GM12891 (cell line): Measurements from ENCODE around the gene HS1BP3.

Experiments used
- DNase-seq: peaks from one replicate; pipeline ENCODE4 v3.0.0; 2011; ENCODE audit warnings: low spot score; ENCODE audit not compliant: insufficient read length
- FAIRE-seq: peaks from 2 replicates; lab custom pipeline; 2011; peaks lifted over from hg19 to GRCh38; lab: Jason Lieb, UNC
- PAX5 ChIP-seq: IDR thresholded peaks from 2 replicates; pipeline ENCODE4 v1.6.1; 2011; ENCODE audit warnings: low read length, moderate library complexity, mild to moderate bottlenecking; ENCODE audit not compliant: insufficient read depth, severe bottlenecking
- POLR2A ChIP-seq: IDR thresholded peaks from 2 replicates; pipeline ENCODE4 v1.6.1; 2011; ENCODE audit warnings: low read depth, low read length, control low read depth
- POLR2AphosphoS5 ChIP-seq: IDR thresholded peaks from 2 replicates; pipeline ENCODE4 v1.6.1; 2011; ENCODE audit warnings: low read depth, low read length, control low read depth
- POU2F2 ChIP-seq: IDR thresholded peaks from 2 replicates; pipeline ENCODE4 v1.6.1; 2011; ENCODE audit warnings: low read depth, mild to moderate bottlenecking, control low read depth, low read length, moderate library complexity
- SPI1 ChIP-seq: IDR thresholded peaks from 2 replicates; pipeline ENCODE4 v1.6.1; 2011; ENCODE audit warnings: low read depth, low read length, control low read depth
- TAF1 ChIP-seq: IDR thresholded peaks from 2 replicates; pipeline ENCODE4 v1.6.1; 2011; ENCODE audit warnings: low read depth, low read length, control low read depth

HS1BP3 gene

DNA sequence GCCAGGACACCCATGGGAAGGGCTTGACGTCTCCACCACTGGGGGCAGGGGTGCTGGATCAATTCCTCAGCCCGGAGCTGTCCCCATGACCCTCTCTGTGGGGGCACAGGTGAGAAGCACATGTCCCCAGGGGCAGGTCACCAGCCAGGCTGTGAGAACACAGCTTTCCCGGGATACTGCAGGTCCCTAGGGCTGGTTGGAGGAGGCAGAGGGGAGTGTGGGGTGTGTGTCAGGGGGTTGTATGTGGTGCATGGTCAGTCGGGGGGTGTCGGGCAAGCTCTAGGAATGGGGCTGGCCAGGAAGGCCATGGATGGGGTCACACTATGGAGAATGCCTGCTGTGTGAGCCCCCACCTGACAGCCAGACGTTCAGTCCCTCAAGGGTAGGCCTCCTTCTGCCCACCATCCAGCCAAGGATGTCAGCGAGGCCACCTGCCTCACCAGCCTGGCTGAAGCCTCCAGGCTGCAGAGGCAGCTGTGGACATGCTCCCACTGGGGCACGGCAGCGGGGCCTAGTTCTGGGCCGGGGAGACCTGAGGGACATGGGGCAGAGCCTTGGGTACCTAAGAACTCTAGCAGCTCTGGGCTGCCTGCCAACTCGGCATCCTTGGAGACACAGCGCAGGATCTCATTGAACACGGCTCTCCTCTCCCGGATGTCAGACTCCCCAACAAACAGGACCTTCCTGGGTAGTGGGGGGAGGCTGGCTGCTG lies 10.3 kb downstream of the HS1BP3 start:
- no peak for FAIRE-seq
- TF ChIP-seq POLR2AphosphoS5 (no peak), TAF1 (no peak), PAX5 (no peak)
- DNase-seq: no peak

DNA sequence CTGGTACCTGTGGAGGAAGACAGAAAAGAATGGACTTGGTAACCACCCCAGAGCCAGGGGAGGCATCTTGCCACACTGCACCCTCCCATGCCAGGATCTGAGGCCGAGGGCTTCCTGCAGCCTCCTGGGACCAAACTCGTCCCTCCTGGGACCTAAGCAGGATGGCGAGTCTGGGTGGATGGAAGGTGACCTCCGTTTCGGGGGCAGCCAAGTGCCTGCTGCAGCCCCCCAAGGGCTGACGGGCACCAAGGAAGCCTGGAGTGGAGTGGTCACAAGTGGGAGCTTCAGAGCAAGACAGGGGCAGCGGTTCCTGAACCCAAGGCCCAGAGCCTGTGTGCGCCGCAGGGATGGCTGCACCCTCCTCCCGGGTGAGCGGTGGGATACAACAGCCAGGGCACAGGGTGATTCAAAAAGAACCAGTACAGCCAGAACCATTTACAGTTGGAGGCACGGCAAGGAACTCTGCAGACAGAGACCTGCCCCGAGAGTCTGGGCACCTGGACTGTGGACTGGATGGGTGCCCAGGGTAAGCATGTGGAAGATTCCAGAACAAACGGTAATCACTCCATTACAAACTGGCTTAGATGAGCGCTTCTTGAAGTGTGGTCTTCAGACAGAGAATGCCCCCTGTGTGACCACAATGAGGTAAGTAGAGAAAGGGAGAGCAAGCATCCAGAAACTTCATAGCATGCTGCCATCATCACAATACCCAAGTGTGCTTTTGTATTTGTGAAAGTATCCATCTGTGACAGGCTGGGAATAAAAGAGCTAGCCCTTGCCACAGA lies 12.1 kb downstream of the HS1BP3 start:
- FAIRE-seq: no peak
- TF ChIP-seq PAX5 (no peak), POLR2A (no peak), POLR2AphosphoS5 (no peak), SPI1 (no peak), POU2F2 (no peak), TAF1 (no peak)
- DNase-seq: no peak

DNA sequence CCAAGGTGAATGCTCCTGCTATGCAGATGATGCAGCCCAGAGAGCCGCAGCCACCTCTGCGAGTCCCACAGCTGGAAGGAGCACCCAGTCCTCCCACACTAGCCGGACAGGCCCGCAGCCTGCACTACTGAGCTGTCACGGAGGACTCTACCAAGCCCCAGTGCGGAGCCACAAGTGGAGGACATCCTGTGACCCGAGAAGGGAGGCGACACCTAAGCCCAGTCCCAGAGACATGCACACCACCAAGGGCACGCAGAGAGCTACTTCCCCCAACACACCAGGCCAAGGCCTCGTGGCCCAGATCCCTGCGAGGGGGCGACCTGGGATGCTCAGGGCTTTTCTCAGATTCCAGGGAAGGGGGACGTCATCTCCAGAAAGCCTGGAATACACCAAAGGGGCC lies 12.9 kb downstream of the HS1BP3 start:
- no peak for FAIRE-seq
- TF ChIP-seq POU2F2 (no peak), PAX5 (no peak), POLR2AphosphoS5 (no peak), POLR2A (no peak), SPI1 (no peak), TAF1 (no peak)
- no peak for DNase-seq

DNA sequence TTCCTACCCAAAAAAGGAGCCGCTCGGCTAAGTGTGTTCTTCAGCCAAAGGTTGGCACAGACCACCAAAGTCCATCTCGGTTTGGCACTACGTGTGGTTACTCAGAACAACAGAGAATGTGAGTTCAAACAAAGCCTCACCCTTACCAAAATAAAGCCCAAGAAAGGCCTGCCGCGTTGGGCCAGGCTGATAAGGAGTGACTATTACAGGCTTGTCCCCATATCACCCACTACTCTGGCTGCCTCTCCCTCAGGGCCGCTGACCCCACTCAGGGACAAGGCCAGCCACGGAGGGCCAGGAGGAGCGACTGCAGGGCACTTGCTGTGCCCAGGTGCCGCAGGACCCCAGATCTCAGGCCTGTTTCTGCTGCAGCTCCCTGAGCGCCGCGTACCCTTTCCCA lies 13.8 kb downstream of the HS1BP3 start:
- no peak for TF ChIP-seq PAX5
- TF ChIP-seq SPI1: no peak
- TF ChIP-seq POLR2AphosphoS5: no peak
- TF ChIP-seq POU2F2: no peak
- TF ChIP-seq TAF1: no peak
- TF ChIP-seq POLR2A: no peak
- no peak for DNase-seq
- no peak for FAIRE-seq

DNA sequence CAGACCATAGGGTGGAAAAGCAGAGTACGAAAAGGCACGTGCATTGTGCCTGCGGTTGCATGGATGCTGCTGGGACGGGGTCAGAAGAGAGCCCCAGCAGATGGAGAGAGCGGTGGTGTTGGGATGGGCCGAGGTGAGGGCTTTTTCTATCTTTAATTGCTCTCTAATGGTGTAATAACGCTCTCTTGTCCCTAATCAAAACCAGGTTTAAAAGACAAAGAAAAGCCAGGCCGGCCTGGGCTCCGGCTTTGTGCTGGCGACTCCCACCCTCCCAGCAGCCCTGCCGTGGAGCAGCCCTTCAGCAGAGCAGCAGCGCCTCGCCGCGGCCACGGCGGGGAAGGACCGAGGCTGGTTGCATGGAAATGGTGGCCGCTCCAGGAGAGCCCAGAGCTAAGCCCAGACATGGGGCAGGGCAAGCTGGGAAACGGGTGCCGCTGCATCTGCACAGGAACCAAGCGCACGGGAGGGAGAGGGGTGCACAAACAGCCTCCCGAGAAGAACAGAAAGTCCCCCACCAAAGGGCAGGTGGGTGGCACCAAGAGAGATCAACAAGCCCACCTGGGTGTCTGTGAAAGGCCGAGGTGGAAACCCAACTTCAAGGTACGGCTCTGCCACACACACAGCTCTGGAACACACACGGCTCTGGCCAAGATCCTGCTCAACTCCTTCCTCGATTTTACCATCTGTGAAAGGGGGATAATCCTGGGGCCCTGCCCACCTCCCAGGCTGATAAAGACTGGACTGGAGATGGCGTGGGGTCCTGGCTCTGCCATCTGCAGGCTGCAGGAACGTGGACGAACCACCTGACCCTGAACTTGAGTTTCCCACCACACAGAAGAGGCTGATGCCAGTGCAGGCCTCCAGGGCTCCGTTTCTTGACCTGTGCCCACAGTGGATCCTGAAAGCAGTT lies 15.0 kb downstream of the HS1BP3 start:
- DNase-seq (peak; percentile 87), FAIRE-seq (peak; percentile 96)

DNA sequence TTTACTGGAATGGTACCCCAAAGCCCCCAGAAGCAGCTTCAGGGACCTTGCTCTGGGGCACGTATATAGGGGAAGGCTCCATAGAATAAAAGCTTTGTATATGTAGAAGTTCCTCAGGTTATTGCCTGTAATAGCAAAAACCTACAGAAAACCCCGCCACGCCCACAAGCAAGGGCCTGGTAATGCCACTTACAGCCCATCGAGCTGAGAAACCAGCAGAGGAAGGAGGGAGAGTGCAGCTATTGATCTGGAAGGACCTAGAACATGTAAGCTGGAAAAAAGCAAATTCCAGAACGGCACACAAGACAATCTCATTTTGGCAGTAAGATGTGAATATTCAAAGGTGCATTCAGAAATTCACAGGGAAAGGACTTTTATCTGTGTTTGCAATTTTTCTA lies 15.8 kb downstream of the HS1BP3 start:
- TF ChIP-seq POLR2A: no peak
- no peak for TF ChIP-seq PAX5
- no peak for TF ChIP-seq POU2F2
- no peak for TF ChIP-seq SPI1
- no peak for TF ChIP-seq POLR2AphosphoS5
- no peak for TF ChIP-seq TAF1
- DNase-seq (no peak), FAIRE-seq (no peak)

More for the DNA sequence above, 15.0 kb downstream of the HS1BP3 start:
- TF ChIP-seq SPI1: no peak
- no peak for TF ChIP-seq TAF1
- no peak for TF ChIP-seq POU2F2
- no peak for TF ChIP-seq POLR2AphosphoS5
- no peak for TF ChIP-seq POLR2A
- TF ChIP-seq PAX5: no peak

DNA sequence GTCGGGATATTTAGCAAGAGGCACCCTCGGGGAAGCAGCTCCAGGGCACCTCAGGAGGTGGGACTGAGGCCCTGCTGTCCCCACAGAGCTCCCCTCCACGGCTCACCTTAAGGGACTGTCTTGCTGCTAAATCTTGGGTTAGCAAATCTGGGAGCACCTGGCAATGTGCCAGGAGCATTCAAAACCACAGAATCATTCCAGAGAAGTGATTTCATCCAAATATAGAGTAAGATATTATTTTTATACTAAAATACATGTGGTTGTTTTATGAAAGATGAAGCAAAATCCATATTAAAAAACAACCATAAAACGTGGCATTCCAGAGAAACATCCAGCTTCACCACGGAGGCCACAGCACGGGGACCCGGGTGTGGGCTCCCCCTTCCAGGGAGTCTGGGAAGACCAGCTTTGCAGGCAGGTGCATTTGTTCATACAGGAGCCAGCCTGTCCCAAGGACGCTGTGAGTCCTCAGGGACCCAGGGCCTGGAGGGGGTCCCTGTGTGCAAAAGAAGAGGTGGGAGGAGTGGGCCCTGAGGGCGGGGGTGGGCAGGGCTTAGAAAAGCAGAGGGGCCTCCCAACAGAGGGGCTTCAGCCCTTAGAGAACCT lies 16.3 kb downstream of the HS1BP3 start:
- FAIRE-seq: no peak
- DNase-seq: no peak
- TF ChIP-seq POLR2A (no peak), POLR2AphosphoS5 (no peak), POU2F2 (no peak), SPI1 (no peak), TAF1 (no peak), PAX5 (no peak)

DNA sequence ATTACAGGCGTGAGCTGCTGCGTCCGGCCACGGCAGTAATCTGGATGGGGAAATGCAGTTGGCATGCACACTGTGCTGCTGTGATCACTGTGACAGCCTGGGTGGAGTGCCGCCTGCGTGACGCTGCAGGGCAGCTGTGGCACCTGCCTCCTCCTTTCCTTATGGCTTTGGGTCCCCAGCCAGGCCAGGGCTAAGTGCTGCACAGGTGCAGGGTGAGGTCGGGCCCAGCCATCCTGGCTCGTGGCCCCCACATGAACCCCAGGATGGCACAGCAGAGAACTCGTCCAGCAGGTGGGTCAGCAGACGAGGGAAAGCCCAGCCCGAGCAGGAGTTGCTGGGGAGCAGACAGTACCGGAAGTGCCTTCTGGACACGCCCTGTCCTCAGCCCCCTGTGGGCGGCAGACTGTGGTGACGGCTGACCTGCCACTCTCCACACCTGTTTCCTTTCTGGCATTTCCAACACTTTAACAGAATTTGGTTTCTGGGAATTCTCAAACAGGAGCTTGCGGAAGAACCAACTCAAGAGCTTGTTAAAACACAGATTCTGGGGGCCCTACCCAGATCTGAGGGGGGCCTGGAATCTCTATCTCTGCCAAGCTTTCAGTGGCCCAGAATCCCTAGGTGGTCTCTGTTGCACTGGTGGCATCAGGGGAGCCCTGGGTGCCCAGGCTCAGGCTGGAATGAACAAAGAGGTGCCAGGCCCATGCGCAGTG lies 16.9 kb downstream of the HS1BP3 start:
- TF ChIP-seq POLR2AphosphoS5 (no peak), POU2F2 (no peak), POLR2A (no peak), SPI1 (no peak), TAF1 (no peak), PAX5 (no peak)
- no peak for DNase-seq
- peak; percentile 79 for FAIRE-seq
